ENCODE measurements around the gene SMARCE1. TPM values are rescaled to one million over a fixed set of nuclear protein-coding genes. Genes with fewer than 3 reads are reported as not detected.

Gene SMARCE1
- total RNA-seq, 1 donor from 2014 or later, result 89.5 TPM

GRCh38 chr17:40671282-40671681, 23.7 kb upstream of the SMARCE1 start:
- Mint-ChIP-seq H3K9me3 (ENCODE audit: unreplicated experiment) (no peaks in the 10 kb centered on the region), H3K4me1 (ENCODE audit: low read depth, unreplicated experiment) (peaks cover under 1% of the 10 kb centered on the region), H3K36me3 (ENCODE audit: low read depth, unreplicated experiment) (no peaks in the 10 kb centered on the region), H3K27ac (ENCODE audit: unreplicated experiment) (no peak overlapping the region), H3K27me3 (ENCODE audit: low read depth, unreplicated experiment) (peaks cover 4% of the 10 kb centered on the region), H3K4me3 (ENCODE audit: unreplicated experiment) (peak overlapping the region; percentile 7)
- H3K4me3 ChIP-seq (ENCODE audit: insufficient read depth, low read depth, low read length), result no peak overlapping the region
- no peak overlapping the region for H2AFZ ChIP-seq (ENCODE audit: low read depth, low read length)
- H3K4me1 ChIP-seq (ENCODE audit: insufficient read depth, low read length), result no peaks in the 10 kb centered on the region
- H3K27me3 ChIP-seq (ENCODE audit: insufficient read depth, low read length), result peaks cover 36% of the 10 kb centered on the region
- H3K79me2 ChIP-seq (ENCODE audit: insufficient read depth, low read length), result no peaks in the 10 kb centered on the region
- FAIRE-seq (no peak), DNase-seq (ENCODE audit: low read depth) (no peak)
- H3K4me2 ChIP-seq (ENCODE audit: low read length), result no peak overlapping the region
- H3K27ac ChIP-seq (ENCODE audit: low read depth, low read length), result no peak overlapping the region
- no peaks in the 10 kb centered on the region for H3K36me3 ChIP-seq (ENCODE audit: insufficient read depth, low read length)
- TF ChIP-seq EZH2 (IDR thresholded peaks at IDR 0.05; ENCODE audit: insufficient read depth, low read length), result no peak
- TF ChIP-seq CTCF (IDR thresholded peaks at IDR 0.05; ENCODE audit: insufficient read depth, low read depth, low read length), result no peak
- H3K9me3 ChIP-seq (ENCODE audit: insufficient read depth, low read depth, low read length), result no peaks in the 10 kb centered on the region
- H4K20me1 ChIP-seq (ENCODE audit: insufficient read depth, low read length), result no peaks in the 10 kb centered on the region
- H3K9ac ChIP-seq (ENCODE audit: low read length), result no peak overlapping the region

GRCh38 chr17:40666331-40666730, 18.7 kb upstream of the SMARCE1 start:
- peaks cover 9% of the 10 kb centered on the region for H3K27me3 Mint-ChIP-seq (ENCODE audit: low read depth, unreplicated experiment)
- no peaks in the 10 kb centered on the region for H3K9me3 ChIP-seq (ENCODE audit: insufficient read depth, low read depth, low read length)
- no peaks in the 10 kb centered on the region for H3K79me2 ChIP-seq (ENCODE audit: insufficient read depth, low read length)
- H3K4me1 Mint-ChIP-seq (ENCODE audit: low read depth, unreplicated experiment), result peaks cover 1% of the 10 kb centered on the region
- H3K27me3 ChIP-seq (ENCODE audit: insufficient read depth, low read length), result peaks cover 39% of the 10 kb centered on the region
- no peaks in the 10 kb centered on the region for H3K36me3 Mint-ChIP-seq (ENCODE audit: low read depth, unreplicated experiment)
- no peak overlapping the region for H2AFZ ChIP-seq (ENCODE audit: low read depth, low read length)
- no peaks in the 10 kb centered on the region for H3K36me3 ChIP-seq (ENCODE audit: insufficient read depth, low read length)
- no peak overlapping the region for H3K27ac ChIP-seq (ENCODE audit: low read depth, low read length)
- H3K4me2 ChIP-seq (ENCODE audit: low read length), result no peak overlapping the region
- H3K9me3 Mint-ChIP-seq (ENCODE audit: unreplicated experiment), result no peaks in the 10 kb centered on the region
- no peak overlapping the region for H3K9ac ChIP-seq (ENCODE audit: low read length)
- H3K4me1 ChIP-seq (ENCODE audit: insufficient read depth, low read length), result no peaks in the 10 kb centered on the region
- FAIRE-seq, result no peak
- H3K27ac Mint-ChIP-seq (ENCODE audit: unreplicated experiment), result no peak overlapping the region
- DNase-seq (ENCODE audit: low read depth), result no peak
- no peak overlapping the region for H3K4me3 Mint-ChIP-seq (ENCODE audit: unreplicated experiment)
- H3K4me3 ChIP-seq (ENCODE audit: insufficient read depth, low read depth, low read length), result no peak overlapping the region
- no peaks in the 10 kb centered on the region for H4K20me1 ChIP-seq (ENCODE audit: insufficient read depth, low read length)
- no peak for TF ChIP-seq EZH2 (IDR thresholded peaks at IDR 0.05; ENCODE audit: insufficient read depth, low read length)
- no peak for TF ChIP-seq CTCF (IDR thresholded peaks at IDR 0.05; ENCODE audit: insufficient read depth, low read depth, low read length)

GRCh38 chr17:40664582-40665333, 17.1 kb upstream of the SMARCE1 start, which contains the start of gene KRT222:
Gene KRT222, minus strand, starts transcription at chr17:40665177. Its CDS starts 78 bp downstream, at chr17:40665099.
- H3K36me3 Mint-ChIP-seq (ENCODE audit: low read depth, unreplicated experiment), result no peaks in the 10 kb centered on the region
- H3K27ac Mint-ChIP-seq (ENCODE audit: unreplicated experiment), result no peak within 1 kb of the TSS
- DNase-seq (ENCODE audit: low read depth) (no peak), FAIRE-seq (no peak)
- TF ChIP-seq EZH2 (IDR thresholded peaks at IDR 0.05; ENCODE audit: insufficient read depth, low read length) (no peak), CTCF (IDR thresholded peaks at IDR 0.05; ENCODE audit: insufficient read depth, low read depth, low read length) (no peak)
- H4K20me1 ChIP-seq (ENCODE audit: insufficient read depth, low read length), result no peaks in the 10 kb centered on the region
- peak within 1 kb of the TSS; percentile 52 for H3K4me3 Mint-ChIP-seq (ENCODE audit: unreplicated experiment)
- H3K9ac ChIP-seq (ENCODE audit: low read length), result no peak within 1 kb of the TSS
- H3K36me3 ChIP-seq (ENCODE audit: insufficient read depth, low read length), result no peaks in the 10 kb centered on the region
- H3K27me3 ChIP-seq (ENCODE audit: insufficient read depth, low read length), result peaks cover 36% of the 10 kb centered on the region
- H3K4me2 ChIP-seq (ENCODE audit: low read length), result peak within 1 kb of the TSS; percentile 61
- H3K27ac ChIP-seq (ENCODE audit: low read depth, low read length), result no peak within 1 kb of the TSS
- no peaks in the 10 kb centered on the region for H3K9me3 ChIP-seq (ENCODE audit: insufficient read depth, low read depth, low read length)
- peak within 1 kb of the TSS; percentile 30 for H3K4me3 ChIP-seq (ENCODE audit: insufficient read depth, low read depth, low read length)
- no peak within 1 kb of the TSS for H2AFZ ChIP-seq (ENCODE audit: low read depth, low read length)
- no peaks in the 10 kb centered on the region for H3K9me3 Mint-ChIP-seq (ENCODE audit: unreplicated experiment)
- no peaks in the 10 kb centered on the region for H3K79me2 ChIP-seq (ENCODE audit: insufficient read depth, low read length)
- peaks cover 9% of the 10 kb centered on the region for H3K27me3 Mint-ChIP-seq (ENCODE audit: low read depth, unreplicated experiment)
- H3K4me1 Mint-ChIP-seq (ENCODE audit: low read depth, unreplicated experiment), result peaks cover 1% of the 10 kb centered on the region
- no peaks in the 10 kb centered on the region for H3K4me1 ChIP-seq (ENCODE audit: insufficient read depth, low read length)
